Measurements from ENCODE around the gene S1PR1. TPM values are rescaled to one million over a fixed set of nuclear protein-coding genes. Genes with fewer than 3 reads are reported as not detected.
A peak's percentile ranks its signal among the peaks of the same experiment; 100 is the strongest.

Gene S1PR1
- total and polyA plus RNA-seq, 2 donors (not counting 3 experiments of a cell fraction or from before 2014, with no cell fraction given) = 137 to 387 TPM

GRCh38 chr1:101219924-101220870 is 16.6 kb upstream of the S1PR1 start:
- Histone ChIP-seq H3K4me2 (ENCODE audit: insufficient read depth, low read length) (no peak overlapping the region), H3K36me3 (ENCODE audit: control insufficient read depth in 2 of 2, extremely low read depth in 1 of 2, insufficient read depth in 2 of 2, low read length in 2 of 2) (no peaks in the 10 kb centered on the region), H3K4me1 (ENCODE audit: control insufficient read depth, extremely low read depth, insufficient read depth, low read length) (no peaks in the 10 kb centered on the region), H3K79me2 (ENCODE audit: control insufficient read depth, insufficient read depth, low read length) (no peaks in the 10 kb centered on the region), H3K4me3 (replicated peaks in 1 of 3; ENCODE audit: insufficient read depth in 1 of 3, low read depth in 1 of 3, low read length in 3 of 3) (no peak overlapping the region), H2AFZ (ENCODE audit: low read depth, low read length) (peak overlapping the region; percentile 11), H3K9me3 (replicated peaks; ENCODE audit: control insufficient read depth, insufficient read depth, low read length) (no peaks in the 10 kb centered on the region), H3K27ac (ENCODE audit: insufficient read depth, low read depth, low read length) (no peak overlapping the region), H3K9me1 (replicated peaks; ENCODE audit: control insufficient read depth, extremely low read depth, insufficient read depth, low read length) (no peaks in the 10 kb centered on the region), H3K9ac (replicated peaks; ENCODE audit: extremely low read depth, insufficient read depth, low read length) (no peak overlapping the region), H3K27me3 (ENCODE audit: control insufficient read depth in 2 of 2, insufficient read depth in 2 of 2, low read length in 2 of 2) (no peaks in the 10 kb centered on the region), H4K20me1 (replicated peaks; ENCODE audit: control insufficient read depth, extremely low read depth, insufficient read depth, low read length) (no peaks in the 10 kb centered on the region)
- no peak for DNase-seq (ENCODE audit: low read depth, low spot score)
- BruUV-seq (replicated peaks) = no TSS peak
- CTCF ChIA-PET = interaction anchor here (1.0 to 1.3 kb wide), 3 partner anchors 33 to 91 kb away, joined by 3 to 4 read pairs (median 3); no protein-coding TSS in a partner anchor
- FAIRE-seq = no peak
- dilution Hi-C loops (cut with MboI; ENCODE audit: extremely low pct_ligation_motif_present, low sequenced_read_pairs) = no loop called here
- intact Hi-C loops (cut with micrococcal nuclease) = no loop called here
- POLR2A ChIA-PET = no interaction called here
- TF ChIP-seq CTCF (IDR thresholded peaks at IDR 0.05; ENCODE audit: extremely low read depth in 1 of 2, insufficient read depth in 1 of 2, low read depth in 1 of 2, low read length in 2 of 2) (no peak), EZH2 (IDR thresholded peaks at IDR 0.05; ENCODE audit: borderline replicate concordance, low read depth, low read length, severe bottlenecking) (no peak), MAX (IDR thresholded peaks at IDR 0.05; ENCODE audit: insufficient read depth, insufficient read length) (no peak), POLR2A (IDR thresholded peaks at IDR 0.05; ENCODE audit: low read depth, low read length) (no peak), FOS (IDR thresholded peaks at IDR 0.05; ENCODE audit: borderline replicate concordance, insufficient read depth, low read length) (no peak), MYC (IDR thresholded peaks at IDR 0.05; ENCODE audit: low read depth, low read length) (no peak), JUN (IDR thresholded peaks at IDR 0.05; ENCODE audit: borderline replicate concordance, insufficient read depth, insufficient read length, low read depth) (no peak), POLR2AphosphoS5 (IDR thresholded peaks at IDR 0.05; ENCODE audit: insufficient read depth, low read depth, low read length) (no peak), GATA2 (IDR thresholded peaks at IDR 0.05; ENCODE audit: insufficient read depth, insufficient read length, low read depth, low read length) (no peak)

Data from endothelial cell of umbilical vein (primary cell).